SU-DHL-6 (cell line): Measurements from ENCODE around the gene C11orf68.
A peak's percentile ranks its signal among the peaks of the same experiment; 100 is the strongest.
"Not testable (repeated sequence)": the region's sequence is repeated elsewhere in the genome, so short reads cannot be mapped to it uniquely, and the experiment has no call there.

Experiments
- H2AFZ ChIP-seq: fragments of 200-600 bp; sonication (generic); 2 replicates; pipeline ENCODE4 v1.6.1; 2014; ENCODE audit warnings: low read depth, mild to moderate bottlenecking, moderate library complexity, mixed read lengths, antibody characterized with exemption, low read length; ENCODE audit not compliant: severe bottlenecking
- H3F3A ChIP-seq: fragments of 200-600 bp; shearing (Covaris generic); 2 replicates; pipeline ENCODE4 v1.6.0; 2016; ENCODE audit warnings: antibody characterized with exemption, mild to moderate bottlenecking; ENCODE audit not compliant: insufficient read depth
- H3K27ac ChIP-seq: fragments of 200-600 bp; sonication (generic); 2 replicates; pipeline ENCODE4 v1.5.1; 2016; ENCODE audit warnings: low read depth, mild to moderate bottlenecking, low read length, moderate library complexity, mixed read lengths
- H3K27me3 ChIP-seq: fragments of 200-600 bp; sonication (generic), shearing (Covaris generic); 2 replicates; pipeline ENCODE4 v1.6.0; 2014; ENCODE audit warnings: mild to moderate bottlenecking, low read length
- H3K36me3 ChIP-seq: fragments of 200-600 bp; sonication (generic); 2 replicates; pipeline ENCODE4 v1.6.1; 2014; ENCODE audit warnings: mild to moderate bottlenecking, low read length, mixed read lengths
- H3K4me2 ChIP-seq: fragments of 300-600, 200-600 bp; shearing (Covaris generic), sonication (generic); 2 replicates; pipeline ENCODE4 v1.6.0; 2014; ENCODE audit warnings: low read length, low read depth, mild to moderate bottlenecking; ENCODE audit not compliant: poor library complexity, severe bottlenecking
- H3K4me3 ChIP-seq: fragments of 200-600 bp; sonication (generic); 2 replicates; pipeline ENCODE4 v1.5.1; 2014; ENCODE audit warnings: antibody characterized with exemption, low read length, mild to moderate bottlenecking, mixed read lengths; ENCODE audit not compliant: insufficient read depth, poor library complexity, severe bottlenecking
- H3K79me2 ChIP-seq: fragments of 200-600 bp; sonication (generic); 2 replicates; pipeline ENCODE4 v1.6.1; 2014; ENCODE audit warnings: mild to moderate bottlenecking, low read length, moderate library complexity; ENCODE audit not compliant: insufficient read depth
- H3K9ac ChIP-seq: fragments of 200-600 bp; sonication (generic); 2 replicates; pipeline ENCODE4 v1.7.0; 2014; ENCODE audit warnings: mild to moderate bottlenecking, low read length
- H3K9me2 ChIP-seq: fragments of 200-600 bp; sonication (generic); replicated peaks from 2 replicates; pipeline ENCODE4 v1.6.1; 2014; ENCODE audit warnings: low read length; ENCODE audit not compliant: insufficient read depth
- H3K9me3 ChIP-seq: fragments of 200-600 bp; sonication (generic); 2 replicates; pipeline ENCODE4 v1.6.1; 2014; ENCODE audit warnings: low read length, mixed read lengths; ENCODE audit not compliant: insufficient read depth
- H4K20me1 ChIP-seq: fragments of 200-600 bp; sonication (generic); 2 replicates; pipeline ENCODE4 v1.6.1; 2014; ENCODE audit warnings: low read depth, mild to moderate bottlenecking, antibody characterized with exemption, low read length, moderate library complexity, mixed read lengths
- EZH2phosphoT487 ChIP-seq: fragments of 200-600 bp; sonication (generic), shearing (Covaris generic); conservative IDR thresholded peaks from 2 replicates; pipeline ENCODE4 v1.6.1; 2018; ENCODE audit warnings: mild to moderate bottlenecking, antibody characterized with exemption, low read length, moderate library complexity, mixed read lengths
- TF ChIP-seq, protein P1 (sequence below): fragments of 200-600 bp; sonication (generic); IDR thresholded peaks from one replicate; pipeline ENCODE4 v1.5.1; 2017; ENCODE audit warnings: antibody characterized with exemption, mild to moderate bottlenecking, low read length, moderate library complexity; ENCODE audit not compliant: insufficient read depth, poor library complexity, severe bottlenecking

C11orf68 gene

DNA sequence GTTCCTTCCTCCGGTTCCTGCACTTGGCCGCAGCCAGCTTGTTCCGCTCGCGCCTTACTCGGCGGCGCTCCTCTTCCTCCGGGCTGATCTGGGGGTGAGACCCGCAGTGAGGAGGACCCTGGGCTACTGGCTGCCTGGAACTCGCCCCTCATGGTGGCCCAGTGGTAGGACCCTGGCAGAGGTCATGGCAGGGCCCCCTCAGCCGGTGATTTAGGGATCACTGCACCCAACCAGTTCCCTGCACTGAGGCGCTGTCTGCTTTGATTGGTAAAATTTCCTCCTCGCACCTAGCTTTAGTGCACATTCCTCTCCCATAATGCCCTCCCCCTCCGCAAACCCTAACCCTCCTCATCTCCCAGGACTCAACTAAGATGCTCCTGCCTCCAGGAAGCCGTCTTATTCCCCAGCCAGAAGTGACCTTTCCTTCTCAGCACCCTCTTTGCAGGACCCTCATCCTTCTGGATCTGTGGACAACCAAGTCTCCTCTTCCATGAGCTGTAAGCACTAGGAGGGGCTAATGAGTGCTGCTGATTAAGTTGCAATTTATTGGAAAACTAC is 24.7 kb downstream of the C11orf68 start:
- TF ChIP-seq, protein P1, sequence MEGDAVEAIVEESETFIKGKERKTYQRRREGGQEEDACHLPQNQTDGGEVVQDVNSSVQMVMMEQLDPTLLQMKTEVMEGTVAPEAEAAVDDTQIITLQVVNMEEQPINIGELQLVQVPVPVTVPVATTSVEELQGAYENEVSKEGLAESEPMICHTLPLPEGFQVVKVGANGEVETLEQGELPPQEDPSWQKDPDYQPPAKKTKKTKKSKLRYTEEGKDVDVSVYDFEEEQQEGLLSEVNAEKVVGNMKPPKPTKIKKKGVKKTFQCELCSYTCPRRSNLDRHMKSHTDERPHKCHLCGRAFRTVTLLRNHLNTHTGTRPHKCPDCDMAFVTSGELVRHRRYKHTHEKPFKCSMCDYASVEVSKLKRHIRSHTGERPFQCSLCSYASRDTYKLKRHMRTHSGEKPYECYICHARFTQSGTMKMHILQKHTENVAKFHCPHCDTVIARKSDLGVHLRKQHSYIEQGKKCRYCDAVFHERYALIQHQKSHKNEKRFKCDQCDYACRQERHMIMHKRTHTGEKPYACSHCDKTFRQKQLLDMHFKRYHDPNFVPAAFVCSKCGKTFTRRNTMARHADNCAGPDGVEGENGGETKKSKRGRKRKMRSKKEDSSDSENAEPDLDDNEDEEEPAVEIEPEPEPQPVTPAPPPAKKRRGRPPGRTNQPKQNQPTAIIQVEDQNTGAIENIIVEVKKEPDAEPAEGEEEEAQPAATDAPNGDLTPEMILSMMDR = no peak
- TF ChIP-seq EZH2phosphoT487 = no peak
- Histone ChIP-seq H3K36me3 (no peaks in the 10 kb centered on the region), H3K4me2 (peak overlapping the region; percentile 93), H3K4me3 (peak overlapping the region; percentile 36), H3K9ac (peak overlapping the region; percentile 56), H3F3A (peaks cover 26% of the 10 kb centered on the region), H3K9me3 (no peaks in the 10 kb centered on the region), H3K9me2 (no peaks in the 10 kb centered on the region), H4K20me1 (no peaks in the 10 kb centered on the region), H3K27me3 (no peaks in the 10 kb centered on the region), H2AFZ (peak overlapping the region; percentile 42), H3K27ac (0 out of 2 replicates have a peak overlapping the region, but pooled peaks have one; percentile 52), H3K79me2 (peaks cover 12% of the 10 kb centered on the region)

DNA sequence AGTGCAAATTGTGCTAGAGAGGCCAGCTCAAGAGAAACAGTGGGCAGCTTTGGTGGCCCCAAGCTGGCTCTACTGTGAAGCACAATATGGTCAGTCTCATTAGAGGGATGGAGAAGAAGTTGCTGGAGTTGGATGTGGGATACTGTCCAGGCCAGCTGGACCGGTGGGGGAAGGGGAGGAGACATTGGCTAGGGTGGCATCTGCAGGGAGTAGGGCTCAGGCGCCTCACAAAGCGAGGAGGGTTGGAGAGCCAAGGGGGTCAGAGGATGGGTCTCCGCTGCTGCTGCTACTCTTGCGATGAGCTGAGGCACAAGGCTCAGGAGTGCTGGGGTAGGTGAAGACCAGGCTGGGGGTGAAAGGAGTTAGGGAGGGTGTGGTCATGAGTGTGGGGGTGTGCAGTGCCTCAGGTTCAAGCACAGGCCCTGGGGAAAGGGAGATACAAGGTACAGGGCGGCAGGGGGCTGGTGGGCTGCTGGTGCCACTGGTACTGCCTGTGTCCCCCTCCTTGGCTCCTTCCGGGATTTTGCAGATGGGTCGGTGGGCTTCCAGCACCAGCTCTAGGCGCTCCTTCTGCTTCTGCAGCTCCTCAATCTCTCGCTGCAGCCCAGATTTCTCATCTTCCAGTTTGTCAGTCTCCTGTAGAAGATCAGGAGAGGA is 26.1 kb downstream of the C11orf68 start:
- Histone ChIP-seq H3K27me3 (no peaks in the 10 kb centered on the region), H4K20me1 (no peaks in the 10 kb centered on the region), H3K9me2 (no peaks in the 10 kb centered on the region), H3K79me2 (peaks cover 14% of the 10 kb centered on the region), H3K9me3 (no peaks in the 10 kb centered on the region), H3K4me2 (peak overlapping the region; percentile 93), H3F3A (peaks cover 31% of the 10 kb centered on the region), H3K9ac (peak overlapping the region; percentile 93; the same call in 1 of the 2 replicates), H2AFZ (no peak overlapping the region), H3K27ac (peak overlapping the region; percentile 77), H3K4me3 (peak overlapping the region; percentile 7), H3K36me3 (no peaks in the 10 kb centered on the region)
- TF ChIP-seq, protein P1 = no peak
- no peak for TF ChIP-seq EZH2phosphoT487

DNA sequence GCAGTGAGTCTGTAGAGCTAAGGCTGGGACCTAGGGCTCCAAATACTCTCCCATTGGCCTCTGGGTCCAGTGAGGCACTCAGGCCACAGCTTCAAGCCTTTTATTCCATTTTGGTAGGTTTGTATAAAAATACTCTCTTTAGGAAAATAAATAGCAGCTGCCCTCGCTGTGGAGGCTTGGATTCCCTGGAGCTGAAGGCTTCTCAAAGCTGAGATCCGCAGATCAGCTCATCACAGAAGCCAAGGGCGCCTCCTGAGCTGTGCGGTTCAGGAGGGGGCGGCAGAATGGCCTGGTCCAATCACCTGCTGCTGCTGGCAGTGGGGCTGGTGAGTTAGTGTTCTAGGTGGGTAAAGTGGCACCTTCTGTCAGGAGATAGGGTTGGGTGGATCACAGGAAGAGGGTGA is 26.7 kb downstream of the C11orf68 start:
- peak overlapping the region; percentile 93 for H3K4me2 ChIP-seq
- not testable (repeated sequence) for H2AFZ ChIP-seq, H3K9me3 ChIP-seq, H3K9me2 ChIP-seq, H4K20me1 ChIP-seq, H3K36me3 ChIP-seq, H3K27me3 ChIP-seq
- TF ChIP-seq, protein P1 = peak; percentile 7
- H3K27ac ChIP-seq = peak overlapping the region; percentile 77
- peaks cover 31% of the 10 kb centered on the region for H3F3A ChIP-seq
- peak overlapping the region; percentile 85 for H3K4me3 ChIP-seq
- peak overlapping the region; percentile 93 for H3K9ac ChIP-seq
- H3K79me2 ChIP-seq = peaks cover 18% of the 10 kb centered on the region
